BE2C (cell line): ENCODE results near the gene SULT4A1.

Experiments
- DNase-seq: peaks from one replicate; pipeline ENCODE4 v3.0.0-alpha.2; 2020
- H3K27me3 ChIP-seq: fragments of 250-450 bp; sonication (Bioruptor Pico); 2 replicates; pipeline ENCODE4 v1.5.1; 2020; ENCODE audit warnings: mild to moderate bottlenecking
- H3K36me3 ChIP-seq: fragments of 250-450 bp; sonication (Bioruptor Pico); 2 replicates; pipeline ENCODE4 v1.5.1; 2020; ENCODE audit warnings: mild to moderate bottlenecking
- H3K4me1 ChIP-seq: fragments of 250-450 bp; sonication (Bioruptor Pico); 2 replicates; pipeline ENCODE4 v1.5.1; 2020
- H3K4me3 ChIP-seq: 2 replicates; pipeline ENCODE4 v1.5.1; 2011; ENCODE audit warnings: low read depth, low read length
- H3K9me3 ChIP-seq: fragments of 250-450 bp; sonication (Bioruptor Pico); 2 replicates; pipeline ENCODE4 v1.5.1; 2020
- TF ChIP-seq, protein P1 (sequence below): IDR thresholded peaks from 2 replicates; pipeline ENCODE4 v1.5.1; 2012; ENCODE audit warnings: mild to moderate bottlenecking, low read depth, low read length

The SULT4A1 gene

DNA sequence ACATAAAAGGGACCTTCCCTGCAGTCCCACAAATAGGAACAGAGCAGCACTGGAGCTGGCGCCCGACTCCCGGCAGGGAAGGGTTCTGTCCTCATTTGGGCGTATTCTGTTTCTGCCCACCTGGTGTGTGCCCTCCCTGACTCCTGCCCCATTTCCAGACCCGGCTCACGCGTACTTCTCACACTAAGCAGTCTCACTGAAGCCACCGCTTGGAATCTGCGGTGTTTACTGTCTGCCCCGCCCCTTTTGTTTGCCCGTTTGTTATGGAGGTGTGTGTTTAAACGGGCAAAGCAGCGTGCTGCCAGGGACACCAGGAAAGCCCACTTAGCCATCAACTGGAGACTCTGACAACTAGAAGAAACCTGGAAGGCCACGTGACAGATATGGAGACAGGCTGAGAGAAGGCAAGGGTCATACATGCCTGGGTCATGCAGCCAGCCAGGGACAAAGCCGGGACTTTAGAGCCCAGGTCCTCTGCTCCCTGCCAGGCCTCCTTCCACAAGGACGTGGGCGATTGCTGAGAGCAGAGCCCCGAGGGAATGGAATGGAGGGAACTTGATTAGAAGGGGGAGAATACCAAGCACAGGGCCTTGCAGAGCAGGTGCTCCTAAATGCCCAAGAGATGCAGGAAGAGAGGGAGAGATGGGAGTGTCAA, 41.5 kb downstream of the SULT4A1 start:
- TF ChIP-seq, protein P1, sequence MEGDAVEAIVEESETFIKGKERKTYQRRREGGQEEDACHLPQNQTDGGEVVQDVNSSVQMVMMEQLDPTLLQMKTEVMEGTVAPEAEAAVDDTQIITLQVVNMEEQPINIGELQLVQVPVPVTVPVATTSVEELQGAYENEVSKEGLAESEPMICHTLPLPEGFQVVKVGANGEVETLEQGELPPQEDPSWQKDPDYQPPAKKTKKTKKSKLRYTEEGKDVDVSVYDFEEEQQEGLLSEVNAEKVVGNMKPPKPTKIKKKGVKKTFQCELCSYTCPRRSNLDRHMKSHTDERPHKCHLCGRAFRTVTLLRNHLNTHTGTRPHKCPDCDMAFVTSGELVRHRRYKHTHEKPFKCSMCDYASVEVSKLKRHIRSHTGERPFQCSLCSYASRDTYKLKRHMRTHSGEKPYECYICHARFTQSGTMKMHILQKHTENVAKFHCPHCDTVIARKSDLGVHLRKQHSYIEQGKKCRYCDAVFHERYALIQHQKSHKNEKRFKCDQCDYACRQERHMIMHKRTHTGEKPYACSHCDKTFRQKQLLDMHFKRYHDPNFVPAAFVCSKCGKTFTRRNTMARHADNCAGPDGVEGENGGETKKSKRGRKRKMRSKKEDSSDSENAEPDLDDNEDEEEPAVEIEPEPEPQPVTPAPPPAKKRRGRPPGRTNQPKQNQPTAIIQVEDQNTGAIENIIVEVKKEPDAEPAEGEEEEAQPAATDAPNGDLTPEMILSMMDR = no peak
- H3K4me3 ChIP-seq = no peak overlapping the region
- H3K4me1 ChIP-seq = no peaks in the 10 kb centered on the region
- no peaks in the 10 kb centered on the region for H3K9me3 ChIP-seq
- no peaks in the 10 kb centered on the region for H3K36me3 ChIP-seq
- H3K27me3 ChIP-seq = no peaks in the 10 kb centered on the region
- DNase-seq = no peak

- H3K9me3 ChIP-seq = no peaks in the 10 kb centered on the region
- no peak overlapping the region for H3K4me3 ChIP-seq
- DNase-seq = no peak
- no peaks in the 10 kb centered on the region for H3K4me1 ChIP-seq
- TF ChIP-seq, protein P1 = no peak
- no peaks in the 10 kb centered on the region for H3K36me3 ChIP-seq
- no peaks in the 10 kb centered on the region for H3K27me3 ChIP-seq
Observed at GRCh38 chr22:43819931-43820640, 42.2 kb downstream of the SULT4A1 start.

DNA sequence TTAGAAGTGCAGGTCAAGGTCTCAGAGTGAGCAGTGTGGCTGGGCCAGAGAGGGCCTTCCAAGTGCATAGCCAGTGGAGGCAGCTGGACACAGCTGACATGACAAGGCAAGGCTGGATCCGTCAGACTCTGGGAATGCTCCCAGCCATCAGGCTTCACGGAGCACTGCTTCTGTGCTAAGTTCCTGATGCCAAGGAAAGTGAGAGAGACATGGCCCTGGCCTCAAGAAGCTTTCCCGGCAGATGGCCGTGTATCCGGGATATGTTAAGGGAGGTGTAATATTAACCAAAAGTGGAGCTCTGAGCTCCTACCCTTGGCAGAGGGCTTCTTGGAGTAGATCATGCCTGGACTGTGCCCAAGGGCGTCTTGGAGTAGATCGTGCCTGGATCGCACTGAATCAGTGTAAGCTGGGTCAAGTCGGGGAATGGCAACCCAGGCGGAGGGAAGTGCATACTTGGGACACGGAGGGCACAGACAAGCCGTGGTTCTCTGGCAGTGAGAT, 42.8 kb downstream of the SULT4A1 start:
- H3K27me3 ChIP-seq = no peaks in the 10 kb centered on the region
- DNase-seq = no peak
- no peaks in the 10 kb centered on the region for H3K9me3 ChIP-seq
- TF ChIP-seq, protein P1 = no peak
- no peaks in the 10 kb centered on the region for H3K4me1 ChIP-seq
- no peaks in the 10 kb centered on the region for H3K36me3 ChIP-seq
- H3K4me3 ChIP-seq = no peak overlapping the region

DNA sequence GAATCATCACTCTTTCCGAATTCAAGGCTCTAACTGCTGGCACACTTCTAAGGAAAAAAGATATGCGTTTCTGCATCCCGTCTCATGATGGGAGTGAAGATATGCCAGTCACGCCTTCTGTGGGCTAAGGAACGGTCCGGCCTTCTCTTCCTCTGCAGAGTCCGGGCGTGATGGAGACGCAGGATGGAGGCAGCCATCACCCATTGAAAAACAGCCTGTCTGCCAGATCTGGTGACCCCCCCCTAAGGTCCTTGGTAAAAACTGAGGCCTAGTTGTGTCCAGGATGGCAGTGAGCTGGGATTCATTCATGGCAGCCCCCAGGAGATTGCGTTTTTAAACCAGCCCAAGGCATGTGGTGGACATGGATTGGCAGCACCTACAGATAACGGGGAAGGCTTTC, 43.3 kb downstream of the SULT4A1 start:
- Histone ChIP-seq H3K36me3 (no peaks in the 10 kb centered on the region), H3K4me3 (no peak overlapping the region), H3K27me3 (no peaks in the 10 kb centered on the region), H3K4me1 (no peaks in the 10 kb centered on the region), H3K9me3 (no peaks in the 10 kb centered on the region)
- no peak for DNase-seq
- TF ChIP-seq, protein P1 = no peak

DNA sequence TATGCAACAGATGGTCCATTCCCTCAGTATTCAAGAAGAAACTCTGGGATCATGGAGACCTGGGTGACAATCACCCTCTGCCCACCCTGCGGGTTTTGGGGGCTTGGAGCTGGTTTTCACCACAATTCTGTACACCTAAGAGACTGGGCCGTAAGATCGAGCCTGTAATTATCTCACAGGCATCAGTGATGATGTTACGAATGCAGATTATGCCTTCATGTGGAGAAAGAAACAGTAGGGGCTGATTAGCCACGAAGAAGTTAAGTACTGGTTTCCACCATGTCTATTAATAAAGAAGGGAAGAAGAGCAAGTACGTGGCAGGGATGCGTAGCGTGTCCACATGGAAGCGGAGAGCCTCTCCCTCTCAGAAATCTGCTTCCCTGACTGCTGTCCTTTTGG, 44.9 kb downstream of the SULT4A1 start:
- no peaks in the 10 kb centered on the region for H3K36me3 ChIP-seq
- no peak for DNase-seq
- H3K4me1 ChIP-seq = no peaks in the 10 kb centered on the region
- no peaks in the 10 kb centered on the region for H3K27me3 ChIP-seq
- H3K4me3 ChIP-seq = no peak overlapping the region
- TF ChIP-seq, protein P1 = no peak
- H3K9me3 ChIP-seq = no peaks in the 10 kb centered on the region

- TF ChIP-seq, protein P1 = no peak
- Histone ChIP-seq H3K36me3 (no peaks in the 10 kb centered on the region), H3K27me3 (no peaks in the 10 kb centered on the region), H3K4me3 (no peak overlapping the region), H3K9me3 (no peaks in the 10 kb centered on the region), H3K4me1 (no peaks in the 10 kb centered on the region)
- no peak for DNase-seq
Observed at GRCh38 chr22:43814264-43814663, 48.0 kb downstream of the SULT4A1 start.
